WTC11 (cell line): ENCODE data around the gene TMC1. TPM values are rescaled to one million over a fixed set of nuclear protein-coding genes. Genes with fewer than 3 reads are reported as not detected.

Experiments used
- ATAC-seq: fragments of 200-7000 bp; cut with Tn5 transposase; 2 replicates; pipeline ENCODE4 v1.10.0; 2021; ENCODE audit warnings: mild to moderate bottlenecking, moderate library complexity
- CTCF ChIA-PET: fragments of 300-600 bp; sonication (Branson Sonifier 250); formaldehyde crosslinking; loops from one replicate; lab custom pipeline; 2021; ENCODE audit warnings: antibody characterized with exemption; lab: Charles Lee
- POLR2A ChIA-PET: fragments of 350-600 bp; sonication (Branson Sonifier 250); formaldehyde crosslinking; loops from one replicate; lab custom pipeline; 2021; ENCODE audit warnings: antibody characterized with exemption; lab: Charles Lee
- DNase-seq: peaks from one replicate; pipeline ENCODE4 v3.0.0; 2021; ENCODE audit warnings: low spot score
- H3K27ac Mint-ChIP-seq: 2 replicates; pipeline ENCODE4 v1.8.0; 2021; ENCODE audit warnings: mixed read lengths
- H3K27me3 Mint-ChIP-seq: 2 replicates; pipeline ENCODE4 v1.8.0; 2021; ENCODE audit warnings: low read depth, mild to moderate bottlenecking, moderate library complexity, mixed read lengths
- H3K36me3 Mint-ChIP-seq: 2 replicates; pipeline ENCODE4 v1.8.0; 2021; ENCODE audit warnings: mixed read lengths
- H3K4me1 Mint-ChIP-seq: 2 replicates; pipeline ENCODE4 v1.8.0; 2022; ENCODE audit warnings: mixed read lengths
- H3K4me3 Mint-ChIP-seq: 2 replicates; pipeline ENCODE4 v1.8.0; 2021; ENCODE audit warnings: mild to moderate bottlenecking, moderate library complexity, mixed read lengths
- H3K9me3 Mint-ChIP-seq: 2 replicates; pipeline ENCODE4 v1.8.0; 2021; ENCODE audit warnings: mixed read lengths
- AFF4 ChIP-seq: sonication (generic); formaldehyde crosslinking; IDR thresholded peaks from 2 replicates; pipeline ENCODE4 v1.8.1; 2023; ENCODE audit warnings: mild to moderate bottlenecking, missing genetic modification reagents, borderline replicate concordance
- E2F1 ChIP-seq: sonication (generic); formaldehyde crosslinking; IDR thresholded peaks from 2 replicates; pipeline ENCODE4 v1.8.0; 2022; ENCODE audit warnings: mild to moderate bottlenecking, missing genetic modification reagents
- ESRRA ChIP-seq: sonication (generic); formaldehyde crosslinking; IDR thresholded peaks from 2 replicates; pipeline ENCODE4 v1.8.1; 2022; ENCODE audit warnings: mild to moderate bottlenecking, missing genetic modification reagents, borderline replicate concordance
- FOXK1 ChIP-seq: sonication (generic); formaldehyde crosslinking; IDR thresholded peaks from 2 replicates; pipeline ENCODE4 v1.8.0; 2022; ENCODE audit warnings: mild to moderate bottlenecking, moderate library complexity, missing genetic modification reagents
- GABPB1 ChIP-seq: sonication (generic); formaldehyde crosslinking; IDR thresholded peaks from 2 replicates; pipeline ENCODE4 v1.8.1; 2023; ENCODE audit warnings: mild to moderate bottlenecking, missing genetic modification reagents
- GRHL2 ChIP-seq: fragments of 250-450 bp; sonication (Bioruptor Pico); IDR thresholded peaks from 2 replicates; pipeline ENCODE4 v1.8.0; 2022; ENCODE audit warnings: mild to moderate bottlenecking, moderate library complexity; ENCODE audit not compliant: insufficient replicate concordance, severe bottlenecking
- HMGA2 ChIP-seq: fragments of 250-450 bp; sonication (Bioruptor Pico); IDR thresholded peaks from 2 replicates; pipeline ENCODE4 v1.4.0; 2021; ENCODE audit warnings: mild to moderate bottlenecking, moderate library complexity
- JAZF1 ChIP-seq: fragments of 250-450 bp; sonication (Bioruptor Pico); IDR thresholded peaks from 2 replicates; pipeline ENCODE4 v1.9.0; 2021; ENCODE audit warnings: moderate library complexity, mild to moderate bottlenecking, inconsistent platforms
- NFYB ChIP-seq: sonication (generic); formaldehyde crosslinking; conservative IDR thresholded peaks from 2 replicates; pipeline ENCODE4 v1.8.0; 2022; ENCODE audit warnings: low read depth, missing genetic modification reagents
- RORB ChIP-seq: fragments of 250-450 bp; sonication (Bioruptor Pico); IDR thresholded peaks from 2 replicates; pipeline ENCODE4 v1.9.0; 2021; ENCODE audit warnings: mild to moderate bottlenecking
- TCF7 ChIP-seq: sonication (generic); formaldehyde crosslinking; IDR thresholded peaks from 2 replicates; pipeline ENCODE4 v1.8.0; 2022; ENCODE audit warnings: mild to moderate bottlenecking, low read depth, missing genetic modification reagents, moderate library complexity
- ZSCAN18 ChIP-seq: fragments of 250-450 bp; sonication (Bioruptor Pico); IDR thresholded peaks from 2 replicates; pipeline ENCODE4 v2.1.2; 2022; ENCODE audit warnings: mild to moderate bottlenecking, moderate library complexity
- total RNA-seq: library from RNA; stranded (reverse); gene quantifications from 3 replicates; pipeline ENCODE4 v1.2.3, GENCODE V29; 2021

TMC1 gene
- total RNA-seq, 1 experiment from 2014 or later: 0.31 TPM

GRCh38 chr9:72791436-72791835 lies 270.0 kb downstream of the TMC1 start:
- Mint-ChIP-seq H3K36me3 (peaks cover 25% of the 10 kb centered on the region), H3K9me3 (peaks cover 25% of the 10 kb centered on the region), H3K27me3 (peaks cover 2% of the 10 kb centered on the region; the same call in 1 of the 2 replicates)
- no peak for TF ChIP-seq RORB (CRISPR knock-in tag)
- TF ChIP-seq, all 79 proteins: peak for 0
- no peak for ATAC-seq
- Mint-ChIP-seq H3K27ac (no peak overlapping the region), H3K4me1 (peaks cover 6% of the 10 kb centered on the region; the same call in 1 of the 2 replicates), H3K4me3 (no peak overlapping the region)
- DNase-seq: no peak
- ChIA-PET CTCF (no interaction called here), POLR2A (no interaction called here)

- CTCF ChIA-PET: interaction anchor here (0.8 kb wide), 1 partner anchor 14 kb away, joined by 4 read pairs; no protein-coding TSS in a partner anchor
- ATAC-seq: no peak
- H3K36me3 Mint-ChIP-seq: peaks cover 45% of the 10 kb centered on the region
These were observed 273.5 kb downstream of the TMC1 start for GRCh38 chr9:72794946-72795345.

More at GRCh38 chr9:72794946-72795345, 273.5 kb downstream of the TMC1 start:
- H3K27ac Mint-ChIP-seq: no peak overlapping the region
- POLR2A ChIA-PET: no interaction called here
- peaks cover 2% of the 10 kb centered on the region; the same call in 1 of the 2 replicates for H3K27me3 Mint-ChIP-seq
- TF ChIP-seq GRHL2 (no peak), HMGA2 (no peak), GABPB1 (CRISPR knock-in tag) (no peak), NFYB (CRISPR knock-in tag) (no peak), ESRRA (CRISPR knock-in tag) (no peak), FOXK1 (CRISPR knock-in tag) (no peak), TCF7 (no peak), E2F1 (CRISPR knock-in tag) (no peak), JAZF1 (CRISPR knock-in tag) (no peak), ZSCAN18 (CRISPR knock-in tag) (no peak), AFF4 (CRISPR knock-in tag) (no peak)
- TF ChIP-seq, all 79 proteins: peak for 0
- Mint-ChIP-seq H3K9me3 (peaks cover 46% of the 10 kb centered on the region), H3K4me1 (peaks cover 3% of the 10 kb centered on the region), H3K4me3 (no peak overlapping the region)
- DNase-seq: no peak
